GM12878 (cell line): ENCODE measurements around the gene USP2. TPM values are rescaled to one million over a fixed set of nuclear protein-coding genes. Genes with fewer than 3 reads are reported as not detected.
A peak's percentile ranks its signal among the peaks of the same experiment; 100 is the strongest.

Experiments used
- ATAC-seq: fragments of 200-7000 bp; cut with Tn5 transposase; 3 replicates; pipeline ENCODE4 v1.9.1; 2020; ENCODE audit warnings: mild to moderate bottlenecking, moderate library complexity
- BruUV-seq: library from RNA; stranded (reverse); fragments of 400-500 nt; replicated peaks from 2 replicates; lab custom pipeline; 2021; lab: Mats Ljungman, UMichigan
- CTCF ChIA-PET: fragments of 300-600 bp; sonication (Branson Sonifier 250); formaldehyde crosslinking; extraction: SDS; loops from one replicate; lab custom pipeline; 2021; ENCODE audit warnings: inconsistent platforms; lab: Yijun Ruan, JAX
- POLR2A ChIA-PET: fragments of 350-600 bp; formaldehyde crosslinking; extraction: SDS; loops from one replicate; lab custom pipeline; 2021; ENCODE audit warnings: inconsistent platforms; lab: Charles Lee
- RAD21 ChIA-PET: fragments of 300-600 bp; sonication (Branson Sonifier 250); formaldehyde crosslinking; loops from one replicate; lab custom pipeline; 2023; ENCODE audit warnings: antibody characterized with exemption; ENCODE audit not compliant: unreplicated experiment; lab: Charles Lee
- SMC1A ChIA-PET: fragments of 300-600 bp; sonication (Branson Sonifier 250); formaldehyde crosslinking; loops from one replicate; lab custom pipeline; 2023; ENCODE audit not compliant: unreplicated experiment, uncharacterized antibody; lab: Charles Lee
- DNase-seq: peaks from one replicate; pipeline ENCODE4 v3.0.0-alpha.2; 2011; ENCODE audit warnings: low read depth, low spot score
- FAIRE-seq: peaks from 3 replicates; lab custom pipeline; 2011; peaks lifted over from hg19 to GRCh38; lab: Jason Lieb, UNC
- H2AFZ ChIP-seq: 2 replicates; pipeline ENCODE4 v1.6.0; 2011; ENCODE audit warnings: low read depth, low read length, control low read depth; ENCODE audit not compliant: control insufficient read depth
- H3K27ac ChIP-seq: 2 replicates; pipeline ENCODE4 v1.5.1; 2011; ENCODE audit warnings: control low read depth; ENCODE audit not compliant: control insufficient read depth, insufficient read depth
- H3K27me3 ChIP-seq, 2 experiments: replicated peaks in 1 of 2; 2 replicates each; pipeline versions ENCODE4 v1.6.0 to v1.6.1; 2011; ENCODE audit warnings: low read length in 1 of 2; ENCODE audit not compliant: control insufficient read depth in 2 of 2, insufficient read depth in 2 of 2
- H3K36me3 ChIP-seq, 2 experiments: 2 replicates each; pipeline ENCODE4 v1.5.1; 2011; ENCODE audit warnings: low read length in 1 of 2; ENCODE audit not compliant: control insufficient read depth in 2 of 2, insufficient read depth in 2 of 2
- H3K4me1 ChIP-seq: 2 replicates; pipeline ENCODE4 v1.6.1; 2011; ENCODE audit warnings: mild to moderate bottlenecking, low read length, moderate library complexity, mixed read lengths; ENCODE audit not compliant: control insufficient read depth, insufficient read depth
- H3K4me2 ChIP-seq: 2 replicates; pipeline ENCODE4 v1.6.0; 2011; ENCODE audit warnings: control low read depth; ENCODE audit not compliant: control insufficient read depth, insufficient read depth
- H3K4me3 ChIP-seq: fragments of 200-600 bp; sonication (generic); 2 replicates; pipeline ENCODE4 v1.5.1; 2016
- H3K79me2 ChIP-seq: 2 replicates; pipeline ENCODE4 v1.6.0; 2011; ENCODE audit warnings: low read length; ENCODE audit not compliant: control insufficient read depth, insufficient read depth
- H3K9ac ChIP-seq: 2 replicates; pipeline ENCODE4 v1.8.0; 2011; ENCODE audit warnings: low read length, control low read depth, mixed read lengths; ENCODE audit not compliant: control insufficient read depth, insufficient read depth
- H3K9me3 ChIP-seq: replicated peaks from 3 replicates; pipeline ENCODE4 v1.5.1; 2011; ENCODE audit warnings: mild to moderate bottlenecking, low read length; ENCODE audit not compliant: control insufficient read depth, insufficient read depth
- H4K20me1 ChIP-seq: 2 replicates; pipeline ENCODE4 v1.6.0; 2011; ENCODE audit not compliant: control insufficient read depth, insufficient read depth
- BCL3 ChIP-seq: IDR thresholded peaks from 2 replicates; pipeline ENCODE4 v1.6.1; 2011; ENCODE audit warnings: borderline replicate concordance, low read depth, mild to moderate bottlenecking, moderate library complexity, low read length; ENCODE audit not compliant: insufficient read depth, poor library complexity, severe bottlenecking
- CTCF ChIP-seq, 3 experiments: IDR thresholded peaks in 2 of 3; conservative IDR thresholded peaks in 1 of 3; 2 replicates each; pipeline ENCODE4 v1.5.1; 2011; ENCODE audit warnings: low read depth in 3 of 3, low read length in 3 of 3, mild to moderate bottlenecking in 3 of 3, control low read depth in 2 of 3, moderate library complexity in 2 of 3, inconsistent platforms in 1 of 3, mixed read lengths in 1 of 3; ENCODE audit not compliant: control insufficient read depth in 2 of 3, insufficient read depth in 1 of 3; ENCODE audit errors: extremely low read depth in 1 of 3
- KDM1A ChIP-seq: fragments of 200-600 bp; sonication (generic); IDR thresholded peaks from 2 replicates; pipeline ENCODE4 v1.6.1; 2016; ENCODE audit warnings: borderline replicate concordance
- PKNOX1 ChIP-seq: fragments of 450-650 bp; IDR thresholded peaks from 2 replicates; pipeline ENCODE4 v1.6.1; 2016; ENCODE audit warnings: mild to moderate bottlenecking
- RAD21 ChIP-seq: IDR thresholded peaks from 2 replicates; pipeline ENCODE4 v1.6.1; 2011; ENCODE audit warnings: mild to moderate bottlenecking, low read depth, low read length, moderate library complexity; ENCODE audit not compliant: insufficient read depth
- SREBF1 ChIP-seq: IDR thresholded peaks from 2 replicates; pipeline ENCODE4 v1.6.1; 2012; ENCODE audit warnings: mild to moderate bottlenecking, low read length
- SRF ChIP-seq, 2 experiments: IDR thresholded peaks; 2 replicates each; pipeline ENCODE4 v1.6.1; 2011; ENCODE audit warnings: low read depth in 2 of 2, low read length in 2 of 2, mild to moderate bottlenecking in 1 of 2, moderate library complexity in 1 of 2
- ZBED1 ChIP-seq: IDR thresholded peaks from 2 replicates; pipeline ENCODE4 v1.6.1; 2016; ENCODE audit warnings: borderline replicate concordance
- ZNF592 ChIP-seq: fragments of 450-650 bp; IDR thresholded peaks from 2 replicates; pipeline ENCODE4 v1.6.1; 2017; ENCODE audit warnings: mild to moderate bottlenecking, moderate library complexity
- WGBS: methylation state at CpG from one replicate; pipeline ENCODE4 v1.1.6; 2016; ENCODE audit warnings: low lambda C conversion rate; ENCODE audit not compliant: insufficient replicate concordance, insufficient coverage; ENCODE audit errors: missing lambda C conversion rate; 5-methylcytosine and 5-hydroxymethylcytosine counted together
- in situ Hi-C: fragments of 300-500 bp; cut with MboI; formaldehyde crosslinking; loops from 9 replicates; pipeline ENCODE4 v1.14.3; 2018; ENCODE audit warnings: mixed read lengths
- intact Hi-C: fragments of 100-400 bp; cut with micrococcal nuclease; formaldehyde crosslinking; loops from one replicate; pipeline ENCODE4 v1.14.2; 2022; ENCODE audit not compliant: unreplicated experiment
- polyA plus RNA-seq, 11 experiments: library from polyadenylated mRNA; depleted of rRNA in 4 of 11; unstranded in 6 of 11; stranded (reverse) in 5 of 11; fragments of >200 nt; fragmentation: Nextera tagmentation in 4 of 11; fragmentation: Illumina TruSeq in 1 of 11; extraction: Ambion mirVana in 4 of 11; extraction: Trizol in 1 of 11; gene quantifications; 1 replicate in 1 of 11; 2 replicates in 10 of 11; pipeline versions ENCODE4 v1.2.1 to v1.2.3, GENCODE V29; 2011 to 2016; ENCODE audit warnings: inconsistent platforms in 2 of 11, missing spikeins in 2 of 11, low read depth in 1 of 11
- total RNA-seq, 4 experiments: library from RNA; depleted of rRNA in 3 of 4; stranded (reverse); fragments of >200 nt in 3 of 4; fragmentation: Illumina TruSeq in 1 of 4; extraction: Trizol in 1 of 4; gene quantifications; 2 replicates each; pipeline versions ENCODE4 v1.2.1 to v1.2.3, GENCODE V29; 2013 to 2021

USP2 gene
- total and polyA plus RNA-seq, 10 of the 15 experiments (the other 5 are each of a cell fraction or from before 2014, with no cell fraction given) = 0.03 to 0.13 (median 0.06) TPM; not detected in 4

GRCh38 chr11:119338318-119338890 is 43.1 kb downstream of the USP2 start:
- no peaks in the 10 kb centered on the region for H3K36me3 ChIP-seq
- peaks cover 12% of the 10 kb centered on the region for H3K4me1 ChIP-seq
- in situ Hi-C loops = no loop called here
- ATAC-seq = peak; percentile 68
- SMC1A ChIA-PET = interaction anchor here (0.7 to 2.6 kb wide), 12 partner anchors 10 to 683 kb away, joined by 3 to 23 read pairs (median 3); partner anchors contain the start of gene MCAM
- H2AFZ ChIP-seq = no peak overlapping the region
- H4K20me1 ChIP-seq = no peaks in the 10 kb centered on the region
- CTCF ChIA-PET = interaction anchor here (0.6 to 3.7 kb wide), 55 partner anchors 9 to 963 kb away, joined by 3 to 88 read pairs (median 4); partner anchors contain the start of genes C2CD2L, CBL, DPAGT1 and MFRP
- no peak overlapping the region for H3K4me3 ChIP-seq
- peaks cover 9 to 11% of the 10 kb centered on the region in 2 experiments for H3K27me3 ChIP-seq
- no peak for DNase-seq
- peak; percentile 75 for FAIRE-seq
- no peaks in the 10 kb centered on the region for H3K9me3 ChIP-seq
- 21% methylated on average over 17 of the region's 17 CpGs for WGBS
- POLR2A ChIA-PET = interaction anchor here (0.6 to 1.3 kb wide), 10 partner anchors 17 to 481 kb away, joined by 3 to 9 read pairs (median 4); partner anchors contain the start of gene NLRX1
- no TSS peak for BruUV-seq
- H3K79me2 ChIP-seq = peaks cover 13% of the 10 kb centered on the region
- peak overlapping the region; percentile 26; the same call in 1 of the 2 replicates for H3K4me2 ChIP-seq
- RAD21 ChIA-PET = interaction anchor here (0.6 to 2.6 kb wide), 29 partner anchors 10 to 648 kb away, joined by 3 to 24 read pairs (median 4); partner anchors contain the start of genes MCAM and VPS11
- intact Hi-C loops = loop anchor here (5.0 kb wide), 2 partner anchors 134 to 271 kb away; partner anchors contain the start of gene VPS11
- no peak overlapping the region for H3K9ac ChIP-seq
- H3K27ac ChIP-seq = no peak overlapping the region
- TF ChIP-seq PKNOX1 (peak; percentile 61), SREBF1 (no peak), ZBED1 (no peak), ZNF592 (no peak), RAD21 (peak; percentile 69), SRF (IDR thresholded peaks at IDR 0.05; ENCODE audit: low read depth in 2 of 2, low read length in 2 of 2) (no peak), BCL3 (no peak), KDM1A (no peak), CTCF (IDR thresholded peaks at IDR 0.05 in 2 of 3, conservative IDR thresholded peaks at IDR 0.05 in 1 of 3; ENCODE audit: control insufficient read depth in 2 of 3, extremely low read depth in 1 of 3, insufficient read depth in 1 of 3, low read depth in 3 of 3, low read length in 3 of 3) (peak; percentile 75 to 79 (median 78))
